Measurements from ENCODE around the gene LANCL2. TPM values are rescaled to one million over a fixed set of nuclear protein-coding genes. Genes with fewer than 3 reads are reported as not detected.

Gene LANCL2
- total and polyA plus RNA-seq, 2 experiments from 2014 or later, result 7.3 to 10.7 TPM

DNA sequence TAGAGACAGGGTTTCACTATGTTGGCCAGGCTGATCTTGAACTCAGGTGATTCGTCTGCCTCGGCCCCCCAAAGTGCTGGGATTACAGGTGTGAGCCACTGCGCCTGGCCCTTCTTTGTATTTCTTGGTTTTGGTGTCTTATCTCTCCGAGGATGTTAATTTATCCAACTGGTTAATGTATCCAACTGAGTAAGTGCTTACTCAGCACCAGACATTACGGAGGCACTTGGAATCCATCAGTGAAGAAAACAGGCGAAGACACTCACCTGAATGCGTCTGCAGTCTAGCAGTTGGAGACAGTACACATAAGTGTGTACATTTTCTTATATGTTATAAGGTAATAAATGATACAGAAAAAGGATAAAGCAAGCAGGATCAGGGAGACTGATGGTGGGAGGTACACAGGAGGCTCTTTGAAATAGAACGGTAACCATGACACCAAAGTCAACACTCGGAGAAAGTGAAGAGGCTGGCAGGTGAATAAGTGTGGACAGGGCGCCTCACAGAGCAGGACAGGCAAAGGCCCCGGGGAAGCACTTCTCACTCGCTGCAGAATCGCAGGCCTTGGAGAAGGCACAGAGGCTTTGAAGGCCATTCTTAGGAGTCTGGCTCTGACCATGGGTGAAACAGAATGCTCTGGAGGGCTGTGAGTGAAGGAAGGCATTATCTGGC lies 73.1 kb downstream of the LANCL2 start:
- Mint-ChIP-seq H3K36me3 (ENCODE audit: low read depth) (no peaks in the 10 kb centered on the region), H3K4me3 (no peak overlapping the region), H3K9me3 (no peaks in the 10 kb centered on the region), H3K27me3 (ENCODE audit: insufficient read depth, low read depth, poor library complexity) (peaks cover 13% of the 10 kb centered on the region), H3K27ac (no peak overlapping the region), H3K4me1 (peaks cover 6% of the 10 kb centered on the region; the same call in 2 of the 3 replicates)
- TF ChIP-seq, protein P1, sequence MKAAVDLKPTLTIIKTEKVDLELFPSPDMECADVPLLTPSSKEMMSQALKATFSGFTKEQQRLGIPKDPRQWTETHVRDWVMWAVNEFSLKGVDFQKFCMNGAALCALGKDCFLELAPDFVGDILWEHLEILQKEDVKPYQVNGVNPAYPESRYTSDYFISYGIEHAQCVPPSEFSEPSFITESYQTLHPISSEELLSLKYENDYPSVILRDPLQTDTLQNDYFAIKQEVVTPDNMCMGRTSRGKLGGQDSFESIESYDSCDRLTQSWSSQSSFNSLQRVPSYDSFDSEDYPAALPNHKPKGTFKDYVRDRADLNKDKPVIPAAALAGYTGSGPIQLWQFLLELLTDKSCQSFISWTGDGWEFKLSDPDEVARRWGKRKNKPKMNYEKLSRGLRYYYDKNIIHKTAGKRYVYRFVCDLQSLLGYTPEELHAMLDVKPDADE (IDR thresholded peaks at IDR 0.05), result no peak
- TF ChIP-seq, protein P2, sequence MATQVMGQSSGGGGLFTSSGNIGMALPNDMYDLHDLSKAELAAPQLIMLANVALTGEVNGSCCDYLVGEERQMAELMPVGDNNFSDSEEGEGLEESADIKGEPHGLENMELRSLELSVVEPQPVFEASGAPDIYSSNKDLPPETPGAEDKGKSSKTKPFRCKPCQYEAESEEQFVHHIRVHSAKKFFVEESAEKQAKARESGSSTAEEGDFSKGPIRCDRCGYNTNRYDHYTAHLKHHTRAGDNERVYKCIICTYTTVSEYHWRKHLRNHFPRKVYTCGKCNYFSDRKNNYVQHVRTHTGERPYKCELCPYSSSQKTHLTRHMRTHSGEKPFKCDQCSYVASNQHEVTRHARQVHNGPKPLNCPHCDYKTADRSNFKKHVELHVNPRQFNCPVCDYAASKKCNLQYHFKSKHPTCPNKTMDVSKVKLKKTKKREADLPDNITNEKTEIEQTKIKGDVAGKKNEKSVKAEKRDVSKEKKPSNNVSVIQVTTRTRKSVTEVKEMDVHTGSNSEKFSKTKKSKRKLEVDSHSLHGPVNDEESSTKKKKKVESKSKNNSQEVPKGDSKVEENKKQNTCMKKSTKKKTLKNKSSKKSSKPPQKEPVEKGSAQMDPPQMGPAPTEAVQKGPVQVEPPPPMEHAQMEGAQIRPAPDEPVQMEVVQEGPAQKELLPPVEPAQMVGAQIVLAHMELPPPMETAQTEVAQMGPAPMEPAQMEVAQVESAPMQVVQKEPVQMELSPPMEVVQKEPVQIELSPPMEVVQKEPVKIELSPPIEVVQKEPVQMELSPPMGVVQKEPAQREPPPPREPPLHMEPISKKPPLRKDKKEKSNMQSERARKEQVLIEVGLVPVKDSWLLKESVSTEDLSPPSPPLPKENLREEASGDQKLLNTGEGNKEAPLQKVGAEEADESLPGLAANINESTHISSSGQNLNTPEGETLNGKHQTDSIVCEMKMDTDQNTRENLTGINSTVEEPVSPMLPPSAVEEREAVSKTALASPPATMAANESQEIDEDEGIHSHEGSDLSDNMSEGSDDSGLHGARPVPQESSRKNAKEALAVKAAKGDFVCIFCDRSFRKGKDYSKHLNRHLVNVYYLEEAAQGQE (IDR thresholded peaks at IDR 0.05; ENCODE audit: unreplicated experiment), result no peak
- TF ChIP-seq ZNF331 (CRISPR knock-in tag; IDR thresholded peaks at IDR 0.05; ENCODE audit: low read depth), result no peak
- no peak for TF ChIP-seq CREB1 (CRISPR knock-in tag; IDR thresholded peaks at IDR 0.05; ENCODE audit: low read depth)
- no peak for TF ChIP-seq ZNF114 (CRISPR knock-in tag; IDR thresholded peaks at IDR 0.05)
- no peak for TF ChIP-seq STAT1 (IDR thresholded peaks at IDR 0.05; ENCODE audit: unreplicated experiment)
- TF ChIP-seq NANOG (IDR thresholded peaks at IDR 0.05; ENCODE audit: borderline replicate concordance), result no peak
- TF ChIP-seq, protein P3, sequence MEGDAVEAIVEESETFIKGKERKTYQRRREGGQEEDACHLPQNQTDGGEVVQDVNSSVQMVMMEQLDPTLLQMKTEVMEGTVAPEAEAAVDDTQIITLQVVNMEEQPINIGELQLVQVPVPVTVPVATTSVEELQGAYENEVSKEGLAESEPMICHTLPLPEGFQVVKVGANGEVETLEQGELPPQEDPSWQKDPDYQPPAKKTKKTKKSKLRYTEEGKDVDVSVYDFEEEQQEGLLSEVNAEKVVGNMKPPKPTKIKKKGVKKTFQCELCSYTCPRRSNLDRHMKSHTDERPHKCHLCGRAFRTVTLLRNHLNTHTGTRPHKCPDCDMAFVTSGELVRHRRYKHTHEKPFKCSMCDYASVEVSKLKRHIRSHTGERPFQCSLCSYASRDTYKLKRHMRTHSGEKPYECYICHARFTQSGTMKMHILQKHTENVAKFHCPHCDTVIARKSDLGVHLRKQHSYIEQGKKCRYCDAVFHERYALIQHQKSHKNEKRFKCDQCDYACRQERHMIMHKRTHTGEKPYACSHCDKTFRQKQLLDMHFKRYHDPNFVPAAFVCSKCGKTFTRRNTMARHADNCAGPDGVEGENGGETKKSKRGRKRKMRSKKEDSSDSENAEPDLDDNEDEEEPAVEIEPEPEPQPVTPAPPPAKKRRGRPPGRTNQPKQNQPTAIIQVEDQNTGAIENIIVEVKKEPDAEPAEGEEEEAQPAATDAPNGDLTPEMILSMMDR (conservative IDR thresholded peaks at IDR 0.05; ENCODE audit: low read depth in 2 of 2), result no peak
- H4K20me1 ChIP-seq (replicated peaks; ENCODE audit: insufficient read depth), result no peaks in the 10 kb centered on the region
- H3F3A ChIP-seq (replicated peaks; ENCODE audit: low read depth), result no peaks in the 10 kb centered on the region
- no peaks in the 10 kb centered on the region for H3K79me2 ChIP-seq (replicated peaks; ENCODE audit: insufficient read depth)
- no peaks in the 10 kb centered on the region for H3K4me1 ChIP-seq (ENCODE audit: insufficient read depth)
- no peak overlapping the region for H2AFZ ChIP-seq
- ATAC-seq (no peak), DNase-seq (ENCODE audit: low spot score) (no peak)
- no peak overlapping the region for H3K27ac ChIP-seq (ENCODE audit: low read depth)
- H3K9me2 ChIP-seq (ENCODE audit: insufficient read depth), result no peaks in the 10 kb centered on the region
- H3K27me3 ChIP-seq (ENCODE audit: insufficient read depth), result no peaks in the 10 kb centered on the region
- H3K36me3 ChIP-seq (ENCODE audit: insufficient read depth), result no peaks in the 10 kb centered on the region
- no peak overlapping the region for H3K4me3 ChIP-seq
- no peak overlapping the region for H3K4me2 ChIP-seq

Measured in GM23338 (cell line).